Sigmoid colon (tissue), 7 donors: ENCODE data around the gene CDA. TPM values are rescaled to one million over a fixed set of nuclear protein-coding genes. Genes with fewer than 3 reads are reported as not detected.

Experiments used
- DNase-seq: peaks from one replicate; pipeline ENCODE4 v3.0.0-alpha.2; 2019
- H3K27ac ChIP-seq, 4 donors: fragments of 200-600 bp; sonication (generic); one replicate each; pipeline ENCODE4 v1.5.1; 2016 to 2019; ENCODE audit warnings: mild to moderate bottlenecking in 1 of 4
- H3K27me3 ChIP-seq, 3 donors: fragments of 200-600 bp; sonication (generic); one replicate each; pipeline ENCODE4 v1.5.1; 2019; ENCODE audit warnings: mild to moderate bottlenecking in 1 of 3
- H3K36me3 ChIP-seq, 4 donors: fragments of 200-600 bp; sonication (generic); one replicate each; pipeline ENCODE4 v1.5.1; 2016 to 2019
- H3K4me1 ChIP-seq, 4 donors: fragments of 200-600 bp; sonication (generic); one replicate each; pipeline ENCODE4 v1.5.1; 2017 to 2019
- H3K4me3 ChIP-seq, 4 donors: fragments of 200-600 bp; sonication (generic); one replicate each; pipeline ENCODE4 v1.5.1; 2017 to 2019; ENCODE audit warnings: mild to moderate bottlenecking in 2 of 4, moderate library complexity in 1 of 4
- H3K9me3 ChIP-seq, 4 donors: fragments of 200-600 bp in 3 of 4; sonication (generic) in 3 of 4; one replicate each; pipeline versions ENCODE4 v1.5.1 to v1.6.1; 2013 to 2019
- CTCF ChIP-seq, 4 experiments: fragments of 450-650 bp in 3 of 4; fragments of 200-600 bp in 1 of 4; IDR thresholded peaks; one replicate each; pipeline ENCODE4 v1.5.1; 2016 to 2019; ENCODE audit warnings: antibody characterized with exemption in 4 of 4, mild to moderate bottlenecking in 3 of 4, moderate library complexity in 2 of 4
- EP300 ChIP-seq, 4 donors: sonication (generic); formaldehyde crosslinking; IDR thresholded peaks; one replicate each; pipeline ENCODE4 v1.6.1; 2017; ENCODE audit warnings: antibody characterized with exemption in 4 of 4
- POLR2A ChIP-seq, 2 donors: fragments of 450-650 bp; IDR thresholded peaks; one replicate each; pipeline ENCODE4 v1.6.1; 2016; ENCODE audit warnings: antibody characterized with exemption in 2 of 2, mild to moderate bottlenecking in 2 of 2, moderate library complexity in 2 of 2
- POLR2AphosphoS5 ChIP-seq, 4 donors: sonication (generic); formaldehyde crosslinking; IDR thresholded peaks; one replicate each; pipeline ENCODE4 v1.6.1; 2017; ENCODE audit warnings: antibody characterized with exemption in 4 of 4
- WGBS, 2 donors: extraction: QIAGEN DNeasy Blood & Tissue Kit; methylation state at CpG; one replicate each; pipeline ENCODE4 v1.1.7; 2013; 5-methylcytosine and 5-hydroxymethylcytosine counted together
- intact Hi-C: fragments of 100-400 bp; cut with DNase I; formaldehyde crosslinking; loops from one replicate; pipeline ENCODE4 v1.15.1; 2023
- polyA plus RNA-seq, 3 donors: library from polyadenylated mRNA; stranded (reverse); fragments of 200-250 nt; gene quantifications; one replicate each; pipeline ENCODE4 v1.2.3, GENCODE V29; 2013
- total RNA-seq, 4 donors: library from RNA; depleted of rRNA; stranded (reverse); fragments of >200 nt; gene quantifications; one replicate each; pipeline ENCODE4 v1.1.0, GENCODE V29; 2016
- donor health status: healthy with polysubstance abuse.
- donor health status: Bipolar disorder and iron deficiency.
- donor health status: healthy.

CDA gene
- total and polyA plus RNA-seq, 7 donors: 1.3 to 272 (median 4.3) TPM

DNA sequence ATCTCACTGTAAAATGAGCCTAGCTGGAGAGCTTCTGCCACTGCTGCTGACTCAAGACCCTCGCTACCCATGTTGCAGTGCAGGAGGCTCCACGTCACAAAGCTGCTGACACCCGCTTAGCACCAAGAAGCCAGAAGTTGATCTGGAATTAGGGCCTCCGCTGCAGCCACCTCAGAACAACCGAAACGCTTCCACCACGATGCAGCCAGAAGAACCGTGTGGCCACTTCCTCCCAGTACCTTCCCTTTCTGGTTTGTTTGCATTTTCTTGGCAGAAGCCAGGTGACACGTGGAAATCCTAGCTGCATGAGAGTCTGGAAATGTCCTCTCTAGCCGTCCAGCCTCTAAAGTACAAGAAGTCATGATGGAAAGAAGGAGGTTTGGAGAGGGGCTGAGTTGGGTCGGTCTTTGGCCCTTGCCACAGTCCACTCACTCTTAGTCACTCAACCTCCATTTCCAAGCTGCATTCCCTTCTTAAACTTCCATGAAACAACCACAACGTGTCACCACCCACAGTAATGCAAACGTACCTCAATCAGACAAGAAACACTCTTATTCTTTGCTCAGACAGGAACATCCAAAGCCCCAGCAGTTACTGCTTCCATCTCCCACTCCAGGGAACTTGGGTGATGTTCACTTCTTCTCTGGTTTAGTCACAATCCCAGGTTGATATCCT, 10.0 kb upstream of the CDA start:
- DNase-seq: no peak
- H3K9me3 ChIP-seq: no peaks in the 10 kb centered on the region
- no peaks in the 10 kb centered on the region for H3K4me1 ChIP-seq
- TF ChIP-seq EP300 (IDR thresholded peaks at IDR 0.05) (no peak), POLR2A (IDR thresholded peaks at IDR 0.05) (no peak), POLR2AphosphoS5 (IDR thresholded peaks at IDR 0.05) (no peak), CTCF (IDR thresholded peaks at IDR 0.05) (no peak)
- H3K27ac ChIP-seq: no peak overlapping the region
- intact Hi-C loops: no loop called here
- H3K27me3 ChIP-seq: peaks cover 0 to 7% (median 0%) of the 10 kb centered on the region in 3 donors
- 65 to 70% methylated on average over 13 of the region's 13 CpGs for WGBS, 2 donors
- no peaks in the 10 kb centered on the region for H3K36me3 ChIP-seq
- H3K4me3 ChIP-seq: no peak overlapping the region

- no peak for TF ChIP-seq POLR2AphosphoS5 (IDR thresholded peaks at IDR 0.05)
- TF ChIP-seq EP300 (IDR thresholded peaks at IDR 0.05): no peak
- no peak for TF ChIP-seq CTCF (IDR thresholded peaks at IDR 0.05)
- no peak for TF ChIP-seq POLR2A (IDR thresholded peaks at IDR 0.05)
- Histone ChIP-seq H3K27me3 (peaks cover 0 to 32% (median 28%) of the 10 kb centered on the region in 3 donors), H3K27ac (no peak overlapping the region), H3K9me3 (no peaks in the 10 kb centered on the region), H3K36me3 (no peaks in the 10 kb centered on the region), H3K4me1 (peaks cover 0 to 12% (median 8%) of the 10 kb centered on the region in 4 donors), H3K4me3 (no peak overlapping the region)
- 58 to 77% methylated on average over 2 of the region's 2 CpGs for WGBS, 2 donors
- DNase-seq: no peak
- intact Hi-C loops: no loop called here
Measured at GRCh38 chr1:20584890-20585289, 4.0 kb upstream of the CDA start.

DNA sequence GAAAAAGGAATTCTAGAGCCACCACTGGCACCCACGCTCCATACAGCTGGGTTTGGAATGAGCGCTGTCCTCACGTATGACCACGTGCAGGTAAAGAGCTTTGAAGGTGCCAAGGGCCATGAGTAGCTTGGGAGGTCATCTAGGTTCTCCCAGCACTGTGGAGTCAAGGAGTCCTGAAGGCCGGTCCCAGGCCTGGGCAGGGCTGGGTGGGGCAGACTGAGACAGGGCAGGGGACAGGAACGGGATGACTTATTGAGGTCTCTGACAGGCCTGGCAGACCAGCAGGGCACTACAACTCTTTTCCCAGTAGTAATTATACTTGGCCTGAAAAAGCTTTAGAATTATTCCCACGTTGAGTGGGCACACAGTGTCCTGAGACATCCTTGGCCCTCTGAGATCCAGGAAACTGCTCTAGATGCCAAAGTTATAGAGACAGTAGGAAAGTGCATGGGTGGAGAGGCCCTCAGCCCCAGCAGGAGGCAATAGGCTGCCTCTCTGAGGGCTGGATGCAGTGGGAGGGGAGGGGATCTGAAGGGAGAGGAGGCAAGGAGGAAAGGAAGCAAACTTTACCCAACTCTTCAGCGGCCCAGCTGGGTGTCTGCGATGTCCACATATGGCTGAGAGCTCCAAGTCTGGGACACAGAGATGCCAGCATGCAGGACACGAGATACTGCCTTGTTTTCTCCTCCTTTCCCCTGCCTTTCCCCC, 1.8 kb upstream of the CDA start:
- TF ChIP-seq POLR2AphosphoS5 (IDR thresholded peaks at IDR 0.05) (no peak), EP300 (IDR thresholded peaks at IDR 0.05) (no peak), POLR2A (IDR thresholded peaks at IDR 0.05) (no peak), CTCF (IDR thresholded peaks at IDR 0.05) (no peak)
- no peak overlapping the region for H3K4me3 ChIP-seq
- WGBS, 2 donors: 66 to 85% methylated on average over 10 of the region's 10 CpGs
- peaks cover 0 to 45% (median 36%) of the 10 kb centered on the region in 3 donors for H3K27me3 ChIP-seq
- H3K4me1 ChIP-seq: peaks cover 0 to 14% (median 8%) of the 10 kb centered on the region in 4 donors
- peak overlapping the region in 1 of 4 donors; percentile 10 for H3K27ac ChIP-seq
- intact Hi-C loops: no loop called here
- no peaks in the 10 kb centered on the region for H3K9me3 ChIP-seq
- DNase-seq: no peak
- H3K36me3 ChIP-seq: no peaks in the 10 kb centered on the region

DNA sequence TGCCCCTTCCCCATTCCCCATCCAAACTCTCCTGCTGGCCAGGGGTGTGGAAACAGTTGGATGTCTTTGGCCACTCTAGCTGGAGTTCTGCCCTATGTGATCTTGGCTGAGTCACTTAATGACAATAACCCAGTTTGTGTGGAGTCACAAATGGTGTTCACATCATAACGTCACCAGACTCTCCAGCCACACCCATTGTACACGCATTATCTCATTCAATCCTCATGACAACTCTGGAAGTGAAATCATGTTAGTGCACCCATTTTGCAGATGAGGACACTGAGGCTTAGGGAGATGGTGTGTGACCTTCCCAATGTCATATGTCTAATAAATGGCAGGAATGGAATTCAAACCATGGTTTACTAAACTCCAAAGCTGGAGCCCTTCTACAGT, 1.2 kb upstream of the CDA start:
- Histone ChIP-seq H3K27ac (peak overlapping the region in 2 of 4 donors; percentile 10 to 69), H3K4me1 (peaks cover 0 to 14% (median 8%) of the 10 kb centered on the region in 4 donors), H3K27me3 (peaks cover 0 to 45% (median 36%) of the 10 kb centered on the region in 3 donors), H3K9me3 (no peaks in the 10 kb centered on the region), H3K36me3 (no peaks in the 10 kb centered on the region), H3K4me3 (no peak overlapping the region)
- intact Hi-C loops: no loop called here
- TF ChIP-seq EP300 (IDR thresholded peaks at IDR 0.05): no peak
- TF ChIP-seq POLR2AphosphoS5 (IDR thresholded peaks at IDR 0.05): peak in 1 of 4 donors; percentile 20
- no peak for TF ChIP-seq POLR2A (IDR thresholded peaks at IDR 0.05)
- no peak for DNase-seq
- WGBS, 2 donors: 23 to 60% methylated on average over 2 of the region's 2 CpGs
